NCI-H460 (cell line): ENCODE measurements around the gene MTCL1. TPM values are rescaled to one million over a fixed set of nuclear protein-coding genes. Genes with fewer than 3 reads are reported as not detected.

Experiments used
- DNase-seq: peaks from one replicate; pipeline ENCODE4 v3.0.0-alpha.2; 2016; ENCODE audit warnings: low read depth; ENCODE audit errors: extremely low read depth
- total RNA-seq: library from RNA; depleted of rRNA; stranded (reverse); fragments of >200 nt; shearing (Covaris generic); gene quantifications from 2 replicates; pipeline ENCODE4 v1.2.3, GENCODE V29; 2014

Gene MTCL1
- total RNA-seq, 1 experiment from 2014 or later: 27.0 TPM

DNA sequence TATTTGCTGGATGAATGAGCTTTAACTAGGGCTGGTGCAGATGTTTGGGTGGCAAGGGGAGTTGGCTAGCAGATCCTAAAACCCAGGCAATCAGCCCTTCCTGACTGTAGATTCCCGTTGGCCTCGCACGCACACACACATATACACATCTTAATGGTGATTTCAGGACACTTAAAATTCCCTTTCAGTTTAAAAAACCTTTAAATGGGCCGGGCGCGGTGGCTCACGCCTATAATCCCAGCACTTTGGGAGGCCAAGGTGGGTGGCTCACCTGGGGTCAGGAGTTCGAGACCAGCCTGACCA lies 19.5 kb upstream of the MTCL1 start:
- no peak for DNase-seq

- no peak for DNase-seq
Measured at GRCh38 chr18:8686611-8687010, 18.7 kb upstream of the MTCL1 start.

DNA sequence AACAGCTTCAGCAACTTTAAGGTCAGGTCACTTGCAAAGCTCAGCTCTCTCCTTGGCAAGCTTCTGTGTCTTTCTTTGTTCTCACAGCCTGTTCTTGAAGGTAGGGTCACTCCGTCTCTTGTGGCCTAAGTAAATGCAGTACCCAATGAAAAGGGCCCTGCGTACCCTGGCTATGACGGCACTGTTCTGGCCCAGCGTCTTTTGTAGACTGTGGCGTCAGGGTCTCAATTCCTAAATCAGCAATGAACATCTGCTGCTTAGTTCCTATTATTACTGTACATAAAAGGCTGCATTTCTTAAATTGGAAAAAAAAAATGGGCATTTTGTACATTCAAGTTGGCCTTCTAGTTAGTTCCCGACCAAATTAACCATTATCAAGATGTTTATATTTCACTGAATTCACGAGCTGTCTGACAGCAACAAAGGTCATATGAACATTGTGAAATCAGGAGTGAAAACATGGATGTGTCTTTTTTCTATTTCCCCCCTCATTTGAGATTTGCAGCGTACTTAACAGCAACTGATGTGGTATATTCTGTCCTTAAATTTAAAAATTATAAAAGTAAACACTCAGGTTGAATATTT lies 17.0 kb upstream of the MTCL1 start:
- DNase-seq: no peak

GRCh38 chr18:8688816-8689215 lies 16.5 kb upstream of the MTCL1 start:
- DNase-seq: no peak

GRCh38 chr18:8689517-8689916 lies 15.8 kb upstream of the MTCL1 start:
- no peak for DNase-seq

DNA sequence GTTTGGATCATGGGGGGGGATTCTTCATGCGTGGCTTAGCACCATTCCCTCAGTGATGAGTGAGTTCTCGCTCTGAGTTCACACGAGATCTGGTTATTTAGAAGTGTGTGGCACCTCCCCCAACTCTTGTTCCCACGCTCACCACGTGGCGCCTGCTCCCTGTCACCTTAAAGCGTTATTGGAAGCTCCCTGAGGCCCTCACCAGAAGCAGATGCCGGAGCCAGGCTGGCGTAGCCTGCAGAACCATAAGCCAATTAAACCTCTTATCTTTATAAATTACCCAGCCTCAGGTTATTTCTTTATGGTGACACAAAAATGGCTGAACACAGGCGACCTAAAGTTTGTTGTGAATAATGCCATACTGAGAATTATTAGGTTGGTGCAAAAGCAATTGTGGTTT lies 10.5 kb upstream of the MTCL1 start:
- no peak for DNase-seq

DNA sequence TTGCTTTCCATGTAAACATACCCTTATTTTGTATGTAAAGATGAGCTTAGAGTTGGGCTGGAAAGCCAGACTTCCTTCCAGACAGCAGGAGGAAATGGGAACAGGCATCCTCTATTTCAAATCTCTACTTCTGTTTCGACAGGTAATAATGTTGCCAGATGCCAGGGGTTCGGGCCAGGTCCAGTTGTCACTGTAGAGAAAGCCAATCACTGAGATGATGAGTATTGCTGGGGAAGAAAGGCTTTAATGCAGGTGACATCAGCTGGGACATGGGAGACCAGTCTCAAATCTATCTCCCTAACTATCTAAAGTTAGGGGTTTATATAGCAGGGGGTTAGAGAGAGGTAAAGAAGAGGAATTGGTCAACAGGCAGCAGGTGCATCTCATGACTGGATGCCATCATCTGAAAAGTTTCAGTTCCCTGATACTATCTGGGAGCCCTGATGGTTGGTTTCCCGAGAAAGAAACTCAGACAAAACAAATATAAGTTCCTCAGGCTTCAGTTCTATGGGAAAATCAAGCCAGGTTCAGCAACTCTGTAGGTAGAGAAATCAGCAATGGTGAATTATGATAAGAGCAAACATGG lies 9.3 kb upstream of the MTCL1 start:
- DNase-seq: no peak

DNA sequence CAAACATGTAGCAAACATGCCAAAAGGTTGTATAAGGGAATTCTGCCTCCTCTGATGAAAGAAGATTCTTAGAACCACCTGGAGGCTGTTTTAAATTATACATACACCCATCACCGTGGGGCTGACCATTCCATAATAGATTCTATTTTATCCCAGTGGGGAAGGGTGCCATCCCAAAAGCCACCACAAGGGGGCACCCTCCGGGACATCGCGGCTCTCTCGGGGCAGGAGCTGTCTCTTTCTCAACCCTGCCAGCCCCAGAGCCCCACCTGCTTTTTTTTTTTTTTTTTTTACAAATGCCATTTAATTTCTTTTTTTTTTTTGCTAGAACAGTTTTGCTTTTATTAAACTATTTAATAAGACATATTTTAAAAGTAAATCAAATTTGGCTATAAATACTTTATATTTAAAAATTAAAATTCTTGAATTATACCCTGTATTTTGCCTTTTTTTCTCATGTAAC lies 8.6 kb upstream of the MTCL1 start:
- DNase-seq: peak; percentile 38

DNA sequence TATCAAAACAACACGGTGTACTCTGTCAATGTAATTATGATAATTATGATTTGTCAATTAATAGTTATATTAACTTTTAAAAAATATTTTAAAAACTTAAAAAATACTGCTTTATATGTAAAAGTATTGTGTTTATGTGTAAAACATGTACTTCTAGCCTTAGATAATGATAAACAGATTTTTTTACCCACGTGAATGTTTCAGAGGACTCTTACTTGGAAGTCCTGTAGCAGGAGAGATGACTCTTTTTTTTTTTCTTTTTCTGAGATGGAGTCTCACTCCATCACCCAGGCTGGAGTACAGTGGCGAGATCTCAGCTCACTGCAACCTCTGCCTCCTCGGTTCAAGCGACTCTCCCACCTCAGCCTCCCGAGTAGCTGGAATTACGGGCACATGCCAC lies 6.2 kb upstream of the MTCL1 start:
- no peak for DNase-seq

- DNase-seq: no peak
Measured at GRCh38 chr18:8699948-8700347, 5.4 kb upstream of the MTCL1 start.

- DNase-seq: no peak
Measured at GRCh38 chr18:8701546-8702118, 3.7 kb upstream of the MTCL1 start.

GRCh38 chr18:8702668-8703067 lies 2.7 kb upstream of the MTCL1 start:
- no peak for DNase-seq

DNA sequence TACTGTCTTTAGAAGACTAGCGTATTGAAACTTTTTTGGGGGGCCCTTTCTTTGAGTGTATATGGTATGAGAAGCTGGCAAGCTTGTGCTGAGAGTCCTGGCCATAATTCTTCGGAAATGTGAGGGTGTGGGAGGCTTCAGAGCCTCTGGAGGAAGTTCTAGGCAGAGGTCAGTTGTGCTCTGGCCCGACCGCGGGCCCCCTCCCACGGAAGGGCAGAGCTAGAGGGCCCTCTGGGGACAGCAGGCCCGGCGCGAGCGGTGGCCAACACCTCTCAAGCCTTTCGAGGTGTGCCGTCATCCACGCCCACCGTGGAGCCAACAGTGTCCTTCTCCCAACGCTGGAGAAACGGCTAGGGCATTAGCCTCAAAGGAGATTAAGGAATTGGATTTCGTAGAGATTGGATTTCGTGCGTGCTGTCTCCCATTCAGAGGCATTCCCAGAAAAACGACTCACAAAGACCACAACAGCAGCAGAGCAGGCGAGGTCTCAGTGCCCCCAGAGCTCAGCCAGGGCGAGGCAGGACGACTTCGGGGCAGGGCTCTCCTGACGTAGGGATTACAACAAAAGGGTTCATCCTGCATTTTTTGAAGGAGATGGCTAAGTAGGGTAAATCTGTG lies 2.2 kb upstream of the MTCL1 start:
- DNase-seq: no peak

DNA sequence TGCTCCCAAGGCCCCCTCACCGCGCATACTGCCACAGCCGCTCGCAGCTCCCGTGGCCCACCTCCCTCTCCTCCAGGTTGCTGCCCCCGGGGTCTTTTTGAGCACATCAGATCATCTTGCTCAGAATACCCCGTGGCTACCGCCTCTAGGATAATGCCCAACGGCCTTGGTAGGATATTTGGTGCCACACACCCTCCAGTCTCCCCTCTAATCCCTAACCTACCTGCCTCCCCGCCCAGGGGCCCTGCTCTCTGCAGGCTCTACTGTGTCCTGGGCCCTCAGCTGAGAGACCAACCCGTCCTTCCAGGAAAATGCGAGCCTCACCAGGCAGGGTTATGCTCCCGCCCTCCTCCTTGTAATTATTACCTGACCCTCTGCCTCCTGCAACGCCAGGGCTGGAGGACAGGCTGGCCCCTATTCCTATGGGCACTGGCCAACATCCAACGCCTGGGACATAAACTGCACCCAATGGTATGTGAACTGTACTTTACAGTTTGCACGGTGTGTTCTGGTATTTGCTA lies 1.5 kb upstream of the MTCL1 start:
- no peak for DNase-seq

DNA sequence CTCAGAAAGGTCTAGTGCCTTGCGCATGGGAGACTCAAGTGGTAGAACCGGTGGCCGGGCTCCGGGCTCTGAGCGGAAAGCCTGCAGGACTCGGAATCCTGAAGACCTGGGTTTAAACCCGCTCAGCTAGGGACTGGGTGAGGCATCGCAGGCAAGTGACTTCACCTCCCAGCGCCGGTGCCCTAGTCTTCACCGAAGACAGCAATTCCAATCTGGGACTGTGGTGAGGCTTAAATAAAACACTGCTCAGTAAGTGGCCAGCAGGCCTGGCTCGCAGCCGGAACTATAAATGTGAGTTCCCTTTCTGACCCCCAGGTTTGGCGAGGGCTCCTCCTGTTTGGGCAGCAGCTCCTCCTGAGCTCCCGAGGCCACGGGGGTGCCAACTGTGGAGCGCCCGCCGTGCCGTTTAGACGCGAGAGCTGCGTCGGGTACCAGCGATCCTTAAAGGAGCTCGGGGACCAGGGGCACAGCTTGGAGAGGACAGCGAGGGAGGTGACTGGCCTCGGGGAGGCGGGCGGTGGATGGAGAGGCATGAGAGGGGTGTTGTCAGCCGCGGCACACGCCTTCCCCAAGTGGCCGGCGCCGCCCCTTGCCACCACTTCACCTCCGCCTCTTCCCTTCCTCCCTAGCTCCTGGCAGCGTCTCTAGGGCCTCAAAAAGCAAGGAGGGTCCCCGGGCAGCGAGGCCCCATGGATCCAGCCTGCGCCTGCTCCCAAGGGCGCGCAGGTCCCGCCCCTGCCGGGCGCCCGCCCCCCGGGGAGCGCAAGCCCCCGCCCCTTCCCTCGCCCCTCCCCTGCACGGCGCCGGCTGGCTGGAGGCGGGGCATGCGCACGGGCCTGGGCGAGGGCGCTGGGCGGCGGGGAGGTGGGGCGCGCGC lies 757 bp upstream of the MTCL1 start:
- DNase-seq: peak; percentile 81

DNA sequence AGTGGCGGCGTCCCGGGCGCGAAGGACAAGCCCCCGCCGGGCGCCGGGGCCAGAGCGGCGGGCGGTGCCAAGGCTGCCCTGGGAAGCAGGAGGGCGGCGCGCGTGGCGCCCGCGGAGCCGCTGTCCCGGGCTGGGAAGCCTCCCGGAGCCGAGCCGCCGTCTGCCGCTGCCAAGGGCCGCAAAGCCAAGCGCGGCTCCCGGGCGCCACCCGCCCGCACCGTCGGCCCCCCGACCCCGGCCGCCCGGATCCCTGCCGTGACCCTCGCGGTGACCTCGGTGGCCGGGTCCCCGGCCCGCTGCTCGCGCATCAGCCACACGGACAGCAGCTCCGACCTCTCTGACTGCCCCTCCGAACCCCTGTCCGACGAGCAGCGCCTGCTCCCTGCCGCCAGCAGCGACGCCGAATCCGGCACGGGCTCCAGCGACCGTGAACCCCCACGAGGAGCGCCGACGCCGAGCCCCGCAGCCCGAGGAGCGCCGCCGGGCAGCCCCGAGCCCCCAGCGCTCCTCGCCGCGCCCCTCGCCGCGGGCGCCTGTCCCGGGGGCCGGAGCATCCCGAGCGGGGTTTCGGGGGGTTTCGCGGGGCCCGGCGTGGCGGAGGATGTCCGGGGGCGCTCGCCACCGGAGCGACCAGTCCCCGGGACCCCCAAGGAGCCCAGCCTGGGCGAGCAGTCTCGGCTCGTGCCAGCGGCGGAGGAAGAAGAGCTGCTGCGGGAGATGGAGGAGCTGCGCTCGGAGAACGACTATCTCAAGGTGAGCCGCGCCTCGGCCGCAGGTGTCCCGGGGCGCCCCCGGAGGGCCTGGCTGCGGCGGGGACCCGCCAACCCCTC lies 820 bp downstream of the MTCL1 start:
- no peak for DNase-seq

DNA sequence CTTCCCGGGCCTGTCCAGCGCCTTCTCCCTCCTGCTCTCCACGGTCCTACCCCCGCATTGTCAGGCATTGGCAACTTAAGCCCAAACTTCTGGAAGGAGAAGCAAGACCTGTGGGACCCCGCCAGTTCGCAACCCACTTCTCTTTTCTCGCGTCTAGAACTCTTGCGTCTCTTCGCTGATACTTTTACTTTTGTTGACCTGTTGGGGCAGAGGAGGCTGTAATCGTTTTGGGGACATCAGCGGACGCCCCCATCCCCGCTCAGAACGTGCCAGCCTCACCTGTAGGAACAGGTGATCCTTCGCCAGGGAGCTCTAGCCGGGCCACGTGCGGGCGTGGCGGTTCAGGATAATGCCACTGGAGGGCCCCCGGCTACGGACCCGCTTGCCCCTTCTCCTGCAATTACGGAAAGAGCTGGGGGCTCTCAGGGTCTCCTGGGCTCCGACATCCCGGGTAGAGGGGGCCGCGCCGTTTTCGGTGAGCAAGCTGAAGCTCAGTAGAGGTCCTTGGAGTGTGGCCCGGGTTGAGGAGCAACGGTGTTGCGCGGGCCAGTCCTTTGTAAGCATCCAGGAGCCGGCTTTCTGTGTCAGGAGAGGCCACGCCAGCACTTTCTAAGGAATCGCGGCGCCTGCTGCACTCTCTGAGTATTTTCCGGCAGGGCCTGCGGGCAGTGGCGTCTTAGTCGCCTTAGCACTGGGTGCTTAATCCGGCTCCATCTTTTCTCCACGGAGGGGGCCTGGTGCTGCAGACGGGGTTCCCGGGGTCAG lies 1.6 kb downstream of the MTCL1 start:
- peak; percentile 45 for DNase-seq

GRCh38 chr18:8707556-8708300 lies 2.4 kb downstream of the MTCL1 start:
- no peak for DNase-seq

DNA sequence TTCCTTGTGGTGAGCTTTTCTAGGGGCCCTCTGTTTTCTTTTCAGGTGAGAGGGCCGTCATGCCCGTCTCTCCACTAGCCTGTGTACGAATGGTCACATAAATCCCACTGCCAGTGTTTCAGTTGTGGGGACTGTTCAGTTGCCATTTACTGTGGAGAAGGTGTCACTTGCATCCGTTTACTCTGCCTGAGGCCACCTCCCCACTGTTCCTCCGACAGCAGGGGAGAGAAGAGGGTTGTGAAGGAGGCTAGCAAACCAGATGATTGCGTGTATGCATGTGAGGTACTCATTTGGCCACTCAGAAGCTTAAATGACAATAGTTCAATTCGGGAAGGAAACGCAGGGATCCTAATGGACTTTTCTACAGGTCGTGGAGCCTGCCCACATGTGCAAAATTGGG lies 3.3 kb downstream of the MTCL1 start:
- no peak for DNase-seq
